IPS-NIHi11 (cell line): ENCODE measurements around the gene ATP8B1.
"Not testable (repeated sequence)": the region's sequence is repeated elsewhere in the genome, so short reads cannot be mapped to it uniquely, and the experiment has no call there.

ENCODE experiments used
- DNase-seq: peaks from one replicate; pipeline ENCODE4 v3.0.0; 2012; ENCODE audit warnings: mixed read lengths, low spot score

Gene ATP8B1

DNA sequence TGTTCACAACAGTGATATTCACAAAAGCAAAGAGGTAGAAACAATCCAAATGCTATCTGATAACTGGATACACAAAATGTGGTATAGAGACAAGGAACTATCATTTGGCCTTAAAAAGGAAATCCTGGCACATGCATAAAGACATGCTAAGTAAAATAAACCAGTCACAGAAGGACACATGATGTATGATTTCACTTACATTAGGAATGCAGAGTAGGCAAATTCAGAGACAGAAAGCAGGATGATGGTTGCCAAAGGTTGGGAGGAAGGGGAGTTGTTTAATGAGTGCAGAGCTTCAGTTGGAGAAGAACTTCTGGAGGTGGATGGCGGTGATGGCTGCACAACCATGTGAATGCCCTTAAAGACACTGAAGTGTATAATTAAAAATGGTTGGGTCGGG is 38.1 kb downstream of the ATP8B1 start:
- no peak for DNase-seq

DNA sequence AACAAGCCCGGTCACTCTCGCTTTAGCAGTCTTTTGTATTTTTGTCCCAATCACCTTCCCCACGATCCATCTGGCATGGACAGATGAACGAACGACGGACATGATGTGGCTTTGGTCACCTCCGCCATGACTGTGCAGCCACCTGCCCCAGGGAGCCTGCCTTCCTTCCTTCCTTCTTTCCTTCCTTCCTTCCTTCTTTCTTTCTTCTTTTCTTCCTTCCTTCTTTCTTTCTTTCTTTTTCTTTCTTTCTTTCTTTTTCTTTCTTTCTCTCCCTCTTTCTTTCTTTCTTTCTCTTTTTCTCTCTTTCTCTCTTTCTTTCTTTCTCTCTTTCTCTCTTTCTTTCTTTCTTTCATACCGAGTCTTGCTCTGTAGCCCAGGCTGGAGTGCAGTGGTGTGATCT is 39.0 kb downstream of the ATP8B1 start:
- no peak for DNase-seq

DNA sequence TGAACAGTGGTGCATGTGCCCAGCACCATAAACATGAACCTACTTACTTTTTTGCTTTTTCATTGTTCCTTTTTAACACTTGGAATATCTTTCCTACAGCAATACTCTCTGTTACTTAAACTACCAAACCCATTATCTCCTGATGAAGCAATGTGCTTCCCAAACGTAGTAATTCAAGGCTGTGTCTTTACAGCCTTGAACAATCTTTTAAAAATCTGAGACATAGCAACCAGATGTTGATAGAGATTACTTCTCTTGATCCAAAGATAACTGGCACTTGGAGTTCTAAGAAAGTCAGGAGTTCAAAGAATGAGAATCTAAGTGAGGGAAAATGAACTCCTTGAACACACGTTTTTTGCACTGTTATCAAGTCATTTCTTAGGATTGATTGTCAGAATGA is 40.4 kb downstream of the ATP8B1 start:
- DNase-seq = no peak

DNA sequence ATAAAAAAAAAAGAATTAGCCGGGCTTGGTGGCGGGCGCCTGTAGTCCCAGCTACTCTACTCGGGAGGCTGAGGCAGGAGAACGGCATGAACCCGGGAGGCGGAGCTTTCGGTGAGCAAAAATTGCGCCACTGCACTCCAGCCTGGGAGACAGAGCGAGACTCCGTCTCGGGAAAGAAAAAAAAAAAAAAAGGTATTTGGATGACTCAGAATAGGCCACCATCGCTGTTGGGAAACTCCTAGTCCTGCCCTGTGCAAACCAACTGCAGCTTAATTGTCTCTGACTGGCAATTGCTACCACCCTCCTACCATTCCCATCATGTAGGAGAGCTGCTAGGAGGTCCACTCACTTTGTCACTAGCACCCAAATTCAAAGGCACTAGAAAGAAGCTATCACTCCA is 43.5 kb downstream of the ATP8B1 start:
- DNase-seq = no peak

DNA sequence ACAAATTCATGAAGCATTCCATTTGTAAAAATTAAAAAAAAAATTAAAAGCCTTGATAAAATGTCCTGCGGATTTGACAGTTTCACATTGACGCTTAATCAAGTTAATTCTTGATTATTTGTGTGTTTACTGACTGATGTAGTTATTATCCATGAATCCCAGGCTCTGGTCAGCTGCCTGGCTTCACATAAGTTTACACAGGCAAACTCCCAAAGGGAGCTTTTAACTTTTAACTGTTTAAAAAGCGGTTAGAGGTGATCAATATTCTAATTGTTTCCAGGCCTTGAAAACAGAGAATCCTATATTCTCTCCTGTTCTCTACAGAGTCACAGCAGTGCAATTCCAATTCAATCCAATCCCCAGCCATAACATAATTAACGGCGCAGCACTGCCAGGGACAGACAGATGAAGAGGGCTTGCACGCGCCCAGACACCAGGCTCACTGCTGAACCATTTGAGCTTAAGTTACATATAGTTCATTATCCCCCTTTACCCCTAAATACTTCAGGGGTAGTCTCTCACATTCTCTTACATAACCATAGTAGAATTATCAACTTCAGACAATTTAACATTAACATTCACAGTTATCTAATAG is 47.5 kb downstream of the ATP8B1 start:
- DNase-seq = no peak

DNA sequence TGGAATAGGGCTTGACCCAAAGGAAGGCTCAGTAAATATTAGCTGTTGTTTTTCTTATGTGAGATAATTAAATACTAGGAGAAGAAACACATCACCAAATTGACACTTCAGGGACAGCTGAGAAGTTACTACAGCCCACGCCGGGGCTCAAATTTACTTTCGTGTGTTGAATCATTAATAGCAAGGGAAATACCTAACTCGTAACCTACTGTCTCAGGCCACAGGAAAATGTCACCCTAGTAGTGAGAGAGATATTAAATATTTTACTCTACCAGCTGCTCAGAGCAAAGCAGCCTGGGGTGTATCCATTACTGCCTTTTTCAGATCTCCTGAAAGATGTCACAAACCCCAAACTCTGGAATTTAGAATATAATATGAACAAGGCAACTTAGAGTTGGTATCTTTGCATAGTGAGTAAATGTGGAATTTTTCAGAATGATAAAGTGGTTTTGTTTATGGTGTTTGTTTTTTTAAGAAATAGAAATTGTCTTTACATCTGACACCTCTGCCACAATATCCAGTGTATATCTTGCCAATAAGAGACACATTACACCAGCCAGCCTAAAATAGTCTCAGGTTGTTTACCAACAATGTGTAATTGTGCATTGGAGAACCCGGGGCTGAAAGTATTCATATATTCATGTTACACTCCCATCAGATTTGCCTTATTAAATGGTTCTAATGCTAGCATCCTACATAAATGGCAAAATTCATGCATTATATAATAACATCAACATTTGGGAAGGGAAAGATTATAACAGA is 48.4 kb downstream of the ATP8B1 start:
- DNase-seq = no peak

DNA sequence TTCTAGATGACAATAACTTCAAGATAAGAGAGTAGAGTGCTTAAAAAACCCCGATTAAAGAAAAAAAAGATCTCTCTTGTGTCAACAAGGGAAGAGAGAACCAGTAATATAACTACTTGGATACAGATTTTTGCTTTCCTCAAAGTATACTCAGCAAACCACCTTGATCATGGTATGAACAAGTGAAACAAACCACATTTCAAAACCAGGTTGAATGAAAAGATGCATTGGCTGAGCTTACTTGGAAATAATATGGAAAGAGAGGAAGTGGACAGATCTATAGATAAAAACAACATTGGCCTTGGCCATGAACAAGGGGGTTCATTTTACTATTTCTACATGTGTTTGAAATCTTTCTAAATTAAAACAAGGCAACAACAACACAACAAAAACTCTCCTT is 50.1 kb downstream of the ATP8B1 start:
- no peak for DNase-seq

DNA sequence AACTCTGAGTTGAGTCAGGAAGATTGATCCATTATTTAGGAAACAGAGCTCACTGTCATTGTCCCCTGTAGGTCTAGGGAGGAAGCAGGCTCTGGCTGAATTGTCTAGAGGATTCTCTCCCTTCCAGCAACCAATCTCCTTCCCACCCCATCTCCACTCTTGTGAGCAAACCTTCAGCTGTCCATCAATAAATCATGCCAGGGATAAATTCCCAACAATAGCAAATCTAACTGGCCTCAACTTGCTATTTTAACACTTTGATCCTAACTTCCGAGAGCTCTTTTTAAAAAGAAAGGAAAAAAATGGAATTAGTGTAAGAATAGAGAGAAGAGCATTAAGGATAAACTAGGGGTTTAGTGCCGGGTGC is 53.5 kb downstream of the ATP8B1 start:
- DNase-seq = no peak

DNA sequence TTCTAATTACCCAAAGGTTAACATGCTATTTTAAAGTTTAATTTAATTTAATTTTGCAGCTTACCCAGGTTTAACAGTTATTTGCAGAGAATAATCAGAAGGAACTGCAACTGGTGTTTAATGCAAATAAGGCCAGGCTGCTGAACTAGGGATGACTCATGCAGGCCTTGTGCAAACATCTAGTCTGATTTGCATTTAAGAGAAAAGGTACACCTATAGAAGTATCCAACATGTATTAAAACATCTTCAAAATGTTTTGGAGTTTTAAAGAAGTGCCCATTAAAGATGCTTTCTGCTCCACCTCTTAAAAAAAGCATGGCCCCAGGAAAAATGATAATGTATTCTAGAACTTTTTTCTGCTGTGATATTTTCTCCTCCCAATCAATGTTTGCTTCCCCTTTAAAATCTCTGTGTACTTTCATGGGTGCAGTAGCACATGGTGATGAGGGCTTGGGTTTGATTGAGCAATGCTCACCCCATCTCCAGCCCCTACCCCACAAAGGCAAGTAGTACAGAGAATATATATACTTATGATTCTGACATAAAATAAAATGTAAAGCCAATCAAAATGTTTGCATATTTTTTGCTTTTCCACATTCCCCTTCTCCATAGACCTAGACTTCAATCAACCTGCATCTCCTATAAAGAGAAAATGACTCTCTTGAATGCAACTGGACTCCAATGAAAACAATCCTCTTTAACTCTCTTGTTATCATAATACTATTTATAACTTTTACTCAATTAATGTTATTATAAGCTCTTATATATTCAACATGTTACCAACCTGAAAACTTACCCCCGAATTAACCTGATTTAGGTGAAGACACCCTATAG is 54.1 kb downstream of the ATP8B1 start:
- no peak for DNase-seq

DNA sequence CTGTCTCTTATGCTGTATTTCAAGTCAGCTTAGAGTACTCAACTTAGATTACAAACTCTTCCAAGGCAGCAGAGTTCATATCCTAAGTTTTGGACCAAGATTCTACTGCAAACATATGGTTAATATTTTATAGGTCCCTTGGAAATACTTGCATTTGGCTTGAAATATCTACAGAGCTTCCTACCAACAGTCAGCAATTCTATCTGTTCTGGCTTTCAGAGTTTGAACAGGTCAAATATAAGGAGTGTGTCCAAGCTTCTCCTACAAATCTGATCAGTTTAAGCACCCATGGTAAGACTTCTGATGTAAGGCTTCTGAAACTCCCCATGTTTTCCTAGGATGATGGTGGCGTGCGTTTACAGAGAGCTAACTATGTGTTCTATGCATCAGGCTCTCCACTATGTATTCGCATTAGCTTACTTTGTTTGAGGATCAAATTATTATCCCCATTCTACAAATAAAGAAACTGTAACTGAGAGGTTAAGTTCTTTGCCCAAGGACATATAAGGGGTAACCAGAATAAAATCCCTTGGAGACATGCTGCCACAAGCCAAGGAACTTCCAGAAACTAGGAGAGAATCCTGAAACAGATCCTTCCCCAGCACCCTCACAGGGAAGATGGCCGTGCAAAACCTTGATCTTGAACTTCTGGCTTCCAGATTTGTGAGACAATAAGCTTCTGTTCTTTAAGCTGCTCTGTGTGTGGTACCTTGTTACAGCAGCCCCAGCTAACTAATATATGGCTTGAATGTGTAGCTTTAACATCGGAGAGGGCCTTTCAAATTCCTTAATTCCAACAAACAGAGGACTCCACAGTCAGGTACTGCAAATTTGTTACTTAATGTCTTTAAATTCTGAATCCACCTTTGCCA is 55.1 kb downstream of the ATP8B1 start:
- no peak for DNase-seq

DNA sequence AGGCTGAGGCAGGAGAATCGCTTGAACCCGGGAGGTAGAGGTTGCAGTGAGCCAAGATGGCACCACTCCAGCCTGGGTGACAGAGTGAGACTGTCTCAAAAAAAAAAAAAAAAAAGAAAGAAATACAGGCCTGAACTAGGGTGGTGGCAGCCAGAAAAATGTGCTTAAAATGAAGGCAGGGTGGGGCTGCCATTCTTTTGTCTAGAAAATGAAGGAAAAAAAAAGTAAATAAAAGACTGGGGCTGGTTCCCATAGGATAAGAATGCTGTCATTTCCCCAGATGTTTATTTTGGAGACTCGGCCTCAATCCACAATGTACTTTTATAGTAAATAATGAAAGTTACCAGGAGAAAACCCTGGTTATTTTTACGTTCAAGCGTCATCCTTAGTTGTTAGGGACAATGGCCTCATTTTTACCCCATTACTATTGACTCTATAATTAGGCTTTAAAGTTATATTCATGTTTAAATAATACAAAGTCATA is 58.9 kb downstream of the ATP8B1 start:
- no peak for DNase-seq

DNA sequence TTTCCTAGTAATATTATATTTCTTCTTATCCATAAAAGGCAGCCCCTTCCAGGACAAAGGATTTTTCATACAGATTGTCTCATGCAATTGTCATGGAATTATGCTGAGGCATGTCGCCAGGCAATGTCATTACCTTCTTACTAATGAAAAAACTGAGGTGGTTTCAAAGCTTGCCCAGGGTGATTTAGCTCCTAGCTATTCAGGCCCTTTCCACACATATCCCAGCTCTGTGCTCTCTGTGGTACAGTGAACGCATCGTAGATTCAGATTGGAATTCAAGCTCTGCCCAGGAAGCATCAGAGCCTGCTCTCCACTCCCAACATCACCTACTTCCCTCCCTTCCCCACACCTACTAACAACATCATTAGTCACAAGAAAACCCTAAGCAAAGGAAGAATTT is 60.1 kb downstream of the ATP8B1 start:
- DNase-seq = no peak

DNA sequence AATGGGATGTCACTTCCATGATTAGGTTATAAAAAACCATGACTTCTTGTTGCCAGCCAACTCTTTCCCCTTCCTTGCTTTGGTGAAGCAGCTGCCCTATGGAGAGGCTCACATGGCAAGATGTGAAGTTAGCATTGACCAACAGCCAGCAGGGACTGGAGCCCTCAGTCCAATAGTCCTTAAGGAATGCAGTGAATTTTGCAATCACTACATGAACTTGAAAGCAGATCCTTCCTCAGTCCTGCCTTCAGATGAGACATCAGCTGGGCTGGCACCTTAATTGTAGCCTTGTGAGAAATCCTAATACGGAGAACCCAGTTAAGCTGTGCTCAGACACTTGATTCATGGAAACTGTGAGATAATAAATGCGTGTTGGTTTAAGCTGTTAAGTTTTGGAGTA is 61.8 kb downstream of the ATP8B1 start:
- DNase-seq = no peak

DNA sequence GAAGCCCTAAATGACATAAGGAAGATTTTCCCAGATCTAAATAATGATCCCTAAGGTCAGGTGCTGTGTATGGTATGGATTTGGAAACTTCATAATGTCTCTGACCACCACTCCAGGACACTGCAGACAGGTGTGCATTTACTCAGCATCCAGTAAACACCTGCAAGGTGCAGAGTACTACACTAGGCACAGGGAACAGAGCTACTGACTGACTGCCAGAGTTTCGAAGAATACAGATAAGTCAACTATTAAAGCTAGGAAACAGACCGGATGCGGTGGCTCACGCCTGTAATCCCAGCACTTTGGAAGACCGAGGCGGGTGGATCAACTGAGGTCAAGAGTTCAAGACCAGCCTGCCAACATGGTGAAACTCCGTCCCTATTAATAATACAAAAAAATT is 65.0 kb downstream of the ATP8B1 start:
- DNase-seq = no peak

DNA sequence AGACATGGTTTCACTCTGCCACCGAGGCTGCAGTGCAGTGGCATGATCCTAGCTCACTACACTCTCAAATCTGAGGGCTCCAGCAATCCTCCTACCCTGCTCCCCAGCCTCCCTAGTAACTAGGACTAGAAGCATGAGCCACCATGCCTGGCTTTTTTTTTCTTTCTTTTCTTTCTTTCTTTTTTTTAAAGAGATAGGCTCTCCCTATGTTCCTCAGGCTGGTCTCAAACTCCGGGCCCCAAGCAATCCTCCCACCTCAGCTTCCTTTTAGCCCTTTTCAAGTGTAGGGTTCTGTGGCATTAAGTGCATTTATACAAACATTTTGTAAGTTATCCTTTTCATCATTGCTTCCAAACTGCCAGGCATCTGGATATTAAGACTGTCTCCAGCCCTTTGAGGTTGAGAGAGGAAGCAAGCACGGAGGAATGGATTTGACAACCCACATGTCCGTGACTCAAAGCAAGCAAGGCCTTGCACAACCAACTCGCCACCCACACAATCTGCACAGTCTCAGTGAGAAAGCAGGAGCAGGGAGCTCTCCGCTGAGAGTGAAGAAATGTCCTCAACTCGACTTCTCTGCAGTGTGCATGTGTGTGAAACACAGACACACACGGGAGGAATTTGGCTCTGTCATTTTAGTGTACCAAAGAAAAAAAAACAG is 65.6 kb downstream of the ATP8B1 start:
- no peak for DNase-seq

DNA sequence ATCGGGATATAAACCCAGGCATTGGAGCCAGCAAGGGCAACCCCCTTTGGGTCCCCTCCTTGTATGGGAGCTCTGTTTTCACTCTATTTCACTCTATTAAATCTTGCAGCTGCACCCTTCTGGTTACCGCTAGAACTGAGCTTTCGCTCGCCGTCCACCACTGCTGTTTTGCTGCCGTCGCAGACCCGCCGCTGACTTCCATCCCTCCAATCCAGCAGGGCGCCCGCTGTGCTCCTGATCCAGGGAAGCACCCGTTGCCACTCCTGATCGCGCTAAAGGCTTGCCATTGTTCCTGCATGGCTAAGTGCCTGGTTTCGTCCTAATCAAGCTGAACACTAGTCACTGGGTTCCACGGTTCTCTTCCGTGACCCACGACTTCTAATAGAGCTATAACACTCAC is 68.1 kb downstream of the ATP8B1 start:
- not testable (repeated sequence) for DNase-seq

DNA sequence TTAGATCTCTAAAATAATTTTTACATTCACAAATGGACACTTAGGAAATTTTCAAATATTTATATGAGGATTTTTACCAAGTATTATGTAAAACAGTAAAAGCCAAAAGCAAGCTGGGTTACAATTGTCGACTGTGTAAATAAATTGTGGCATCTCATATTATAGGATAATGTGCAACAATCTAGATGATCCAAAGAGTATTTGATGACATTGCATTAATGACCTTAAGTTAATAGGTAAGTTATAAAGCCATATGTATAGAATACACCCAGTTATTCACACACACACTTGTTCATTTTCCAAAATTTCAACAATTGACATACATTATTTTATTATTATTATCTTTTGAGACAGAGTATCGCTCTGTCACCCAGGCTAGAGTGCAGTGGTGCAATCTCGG is 69.3 kb downstream of the ATP8B1 start:
- DNase-seq = no peak

DNA sequence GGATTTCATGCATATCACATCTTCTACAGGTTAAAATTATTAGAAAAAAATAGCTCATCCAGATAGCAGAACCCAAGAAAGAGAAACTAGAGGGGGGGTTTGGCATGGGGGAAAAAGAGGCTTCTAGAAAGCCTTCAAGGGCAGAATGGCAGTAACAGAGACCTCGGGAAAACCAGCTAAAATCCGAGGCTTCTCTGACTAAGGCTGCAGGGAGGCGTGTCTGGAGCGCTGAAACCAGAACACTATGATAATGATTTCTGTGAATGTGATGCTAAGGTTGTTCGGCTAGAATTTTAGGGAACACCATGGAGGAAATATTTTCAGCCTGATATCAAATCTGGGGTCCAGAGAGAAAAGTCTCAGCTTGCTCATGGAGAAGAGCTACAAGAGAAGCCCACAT is 73.0 kb downstream of the ATP8B1 start:
- no peak for DNase-seq

DNA sequence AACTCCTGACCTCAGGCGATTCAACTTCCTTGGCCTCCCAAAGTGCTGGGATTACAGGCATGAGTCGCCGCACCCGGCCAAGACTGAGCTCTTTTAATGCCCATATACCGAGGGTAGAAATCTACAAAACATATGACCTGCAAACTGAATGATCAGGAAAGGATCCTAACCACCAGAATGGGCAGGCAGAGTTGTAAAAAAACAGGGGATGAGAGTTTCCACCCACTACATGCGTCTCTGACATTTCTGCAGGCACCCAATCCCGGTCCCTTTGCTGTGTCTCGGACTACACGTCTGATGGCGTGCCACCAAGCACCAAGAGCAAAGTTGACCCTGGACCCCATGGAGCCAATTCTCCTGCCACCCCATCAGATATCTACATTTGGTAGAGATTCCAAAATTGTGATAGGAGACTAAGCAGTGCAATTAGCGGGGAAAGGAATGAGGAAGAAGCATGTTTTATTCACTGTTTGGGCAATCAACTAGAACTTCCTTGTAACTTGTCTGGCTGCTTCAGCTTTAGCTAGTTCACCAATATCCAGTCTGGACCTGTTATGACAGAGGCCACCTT is 74.1 kb downstream of the ATP8B1 start:
- no peak for DNase-seq

DNA sequence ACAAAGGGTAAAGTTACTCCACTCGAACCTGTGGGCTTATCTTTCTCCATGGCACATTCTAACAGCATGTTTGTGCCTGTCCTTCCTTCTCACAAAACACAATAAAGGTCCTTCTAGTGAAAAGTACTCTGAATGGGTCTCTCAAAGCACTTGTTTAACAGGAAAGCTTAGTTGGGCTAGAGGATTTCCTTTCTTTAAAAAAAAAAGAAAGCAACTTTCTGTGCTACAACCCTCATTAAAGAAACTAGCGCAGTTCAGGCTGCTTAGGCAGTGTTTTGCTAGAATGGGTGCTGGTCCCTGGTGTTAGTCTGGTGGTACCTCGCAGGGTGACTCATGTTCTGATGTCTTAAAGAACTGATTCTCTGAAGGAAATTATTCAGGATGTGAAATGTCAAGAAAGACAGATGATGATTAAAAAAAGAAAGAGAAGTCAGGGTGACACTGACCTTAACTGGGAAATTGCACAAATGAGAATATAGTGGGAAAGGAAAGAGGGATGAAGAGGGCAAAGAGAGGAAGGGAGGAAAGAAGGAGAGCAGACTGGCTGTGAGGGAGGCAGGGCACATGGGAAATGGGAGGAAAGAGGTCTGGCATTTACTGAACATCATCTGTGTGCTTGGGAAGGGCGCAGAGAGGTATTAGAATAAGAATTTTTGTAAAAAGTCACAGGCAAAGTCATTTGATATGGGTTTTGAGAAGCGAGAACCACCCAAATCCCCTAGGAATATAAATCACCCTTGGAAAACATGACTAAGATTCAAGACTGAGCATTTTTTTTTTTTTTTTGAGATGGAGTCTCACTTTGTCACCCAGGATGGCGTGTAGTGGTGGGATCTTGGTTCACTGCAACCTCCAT is 74.9 kb downstream of the ATP8B1 start:
- DNase-seq = no peak
